ENCODE results near the gene ARPC2.
A peak's percentile ranks its signal among the peaks of the same experiment; 100 is the strongest.

Gene ARPC2

GRCh38 chr2:218255446-218255845, 38.5 kb downstream of the ARPC2 start:
- DNase-seq (ENCODE audit: low read depth): no peak

GRCh38 chr2:218256612-218257350, 39.8 kb downstream of the ARPC2 start:
- no peak for DNase-seq (ENCODE audit: low read depth)

DNA sequence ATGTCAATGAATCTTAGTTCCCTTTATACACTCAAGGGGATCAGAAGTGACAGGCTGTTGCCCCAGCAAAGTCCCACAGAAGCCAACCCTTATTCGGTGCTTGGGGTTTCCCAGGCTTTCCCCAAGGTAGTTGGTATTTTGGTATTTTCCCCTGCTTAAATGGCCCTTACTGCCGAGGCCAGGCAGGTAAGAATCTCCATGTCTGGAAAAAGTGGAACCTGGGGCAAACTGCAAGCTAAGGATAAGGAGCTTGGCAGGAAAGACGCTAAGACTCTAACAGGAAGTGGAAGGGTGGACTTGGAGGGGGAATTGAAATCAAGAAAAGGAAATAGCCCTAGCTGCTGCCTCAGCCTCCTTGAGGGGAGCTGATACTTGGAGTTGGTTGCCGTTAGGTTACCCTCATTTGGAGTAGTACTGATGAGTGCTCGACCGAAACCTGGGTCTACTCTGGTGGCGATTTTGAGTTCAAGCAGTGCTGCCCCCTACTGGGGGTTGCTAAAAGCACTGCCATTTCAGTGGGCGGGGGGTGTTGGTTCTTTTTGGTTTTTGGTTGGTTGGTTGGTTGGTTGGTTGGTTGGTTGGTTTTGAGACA, 40.5 kb downstream of the ARPC2 start:
- DNase-seq (ENCODE audit: low read depth): peak; percentile 40

GRCh38 chr2:218259099-218259961, 42.3 kb downstream of the ARPC2 start:
- DNase-seq (ENCODE audit: low read depth): no peak

DNA sequence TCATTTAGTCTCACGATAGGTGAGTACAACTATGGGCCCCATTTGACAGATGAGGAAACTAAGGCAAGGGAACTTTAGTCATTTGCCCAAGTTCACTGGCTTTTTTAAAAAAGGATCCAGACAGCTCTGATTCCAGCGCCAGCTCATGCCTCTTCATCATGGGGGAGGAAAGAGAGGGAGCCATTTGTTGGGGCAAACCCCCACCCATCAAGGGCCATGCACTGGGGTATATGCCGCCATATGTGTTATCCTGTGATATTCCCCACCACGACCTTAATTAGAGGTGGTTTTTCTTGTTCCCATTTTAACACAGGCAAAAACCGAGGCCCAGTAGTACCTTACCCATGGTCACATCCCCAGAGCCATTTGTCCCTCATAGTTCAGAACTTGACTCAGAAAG, 43.2 kb downstream of the ARPC2 start:
- DNase-seq (ENCODE audit: low read depth): no peak

DNA sequence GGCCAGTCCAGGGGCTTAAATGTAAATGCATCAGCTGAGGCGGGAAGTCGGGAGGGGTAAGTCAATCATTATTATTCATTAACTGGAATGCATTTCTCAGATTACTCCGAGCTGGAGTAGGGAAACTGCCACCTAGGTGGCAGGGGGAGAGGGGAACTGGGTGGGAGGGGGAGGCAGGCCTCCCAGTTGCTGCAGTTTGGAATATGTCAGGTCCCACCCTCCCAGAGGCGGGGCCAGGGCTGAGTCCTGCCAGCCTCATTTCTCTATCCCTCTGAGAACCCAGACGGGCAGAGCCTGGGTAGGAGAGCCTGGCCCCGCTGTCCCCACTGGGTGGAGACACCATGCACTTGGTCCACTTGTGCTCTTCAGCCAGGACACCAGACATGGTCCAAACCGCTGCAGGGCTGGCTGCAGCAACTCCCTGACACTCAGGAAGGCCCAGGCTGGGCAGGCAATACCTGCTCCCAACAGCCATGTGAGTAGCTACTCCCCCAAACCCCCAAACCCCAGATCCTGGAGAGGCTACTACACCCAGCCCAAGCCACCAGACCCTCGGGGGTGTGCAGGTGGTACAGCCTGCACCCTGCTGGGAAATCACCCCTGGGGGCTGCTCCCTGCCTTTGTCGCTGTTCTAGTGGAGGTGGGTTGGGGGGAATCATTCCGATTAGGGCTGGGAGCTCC, 43.9 kb downstream of the ARPC2 start, which contains the start of gene GPBAR1:
TSS of gene GPBAR1 (plus strand) at position 274 of the 681 bp plus-strand sequence. CDS start 1,710 bp downstream, outside the sequence.
- DNase-seq (ENCODE audit: low read depth): no peak

DNA sequence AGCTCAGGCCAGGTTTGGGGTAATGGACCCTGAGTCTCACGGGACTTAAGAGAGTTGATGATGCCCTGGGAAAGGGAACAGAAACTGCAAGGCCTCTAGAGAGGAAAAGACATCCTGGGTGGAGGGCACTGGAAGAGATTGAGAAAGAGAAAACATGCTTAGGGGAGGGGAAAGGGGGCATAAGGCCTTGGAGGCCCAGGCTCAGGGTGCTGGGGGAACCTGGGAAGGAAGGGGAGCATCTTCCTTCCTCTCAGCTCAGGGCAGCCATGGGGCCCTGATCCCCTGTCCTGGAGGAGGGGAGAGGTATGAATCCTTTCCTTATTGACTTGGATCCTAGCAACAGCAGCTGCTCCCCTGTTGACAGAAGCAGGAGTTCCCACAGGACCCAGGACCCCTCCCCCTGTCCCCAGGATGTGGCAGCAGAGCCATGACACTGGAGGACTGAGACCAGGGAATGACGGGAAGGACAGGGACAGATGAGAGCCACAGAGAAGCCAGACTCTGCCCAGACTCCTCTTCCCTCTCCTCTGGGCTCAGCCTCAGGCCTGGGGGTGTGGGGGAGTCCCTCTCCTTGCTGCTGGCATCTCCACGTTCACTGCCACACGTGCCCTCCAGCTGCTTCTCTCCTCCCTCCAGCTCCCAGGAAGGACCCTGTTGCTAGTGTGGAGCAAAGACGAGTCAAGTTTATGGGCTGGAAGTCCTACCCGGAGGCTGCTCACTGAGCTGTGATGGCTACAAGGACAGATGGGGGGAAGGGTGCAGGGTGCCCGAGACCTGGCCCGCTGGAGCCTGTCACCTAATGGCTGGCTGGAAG, 44.6 kb downstream of the ARPC2 start:
- DNase-seq (ENCODE audit: low read depth): no peak

- DNase-seq (ENCODE audit: low read depth): no peak
Measured at GRCh38 chr2:218262237-218262600, 45.2 kb downstream of the ARPC2 start.

DNA sequence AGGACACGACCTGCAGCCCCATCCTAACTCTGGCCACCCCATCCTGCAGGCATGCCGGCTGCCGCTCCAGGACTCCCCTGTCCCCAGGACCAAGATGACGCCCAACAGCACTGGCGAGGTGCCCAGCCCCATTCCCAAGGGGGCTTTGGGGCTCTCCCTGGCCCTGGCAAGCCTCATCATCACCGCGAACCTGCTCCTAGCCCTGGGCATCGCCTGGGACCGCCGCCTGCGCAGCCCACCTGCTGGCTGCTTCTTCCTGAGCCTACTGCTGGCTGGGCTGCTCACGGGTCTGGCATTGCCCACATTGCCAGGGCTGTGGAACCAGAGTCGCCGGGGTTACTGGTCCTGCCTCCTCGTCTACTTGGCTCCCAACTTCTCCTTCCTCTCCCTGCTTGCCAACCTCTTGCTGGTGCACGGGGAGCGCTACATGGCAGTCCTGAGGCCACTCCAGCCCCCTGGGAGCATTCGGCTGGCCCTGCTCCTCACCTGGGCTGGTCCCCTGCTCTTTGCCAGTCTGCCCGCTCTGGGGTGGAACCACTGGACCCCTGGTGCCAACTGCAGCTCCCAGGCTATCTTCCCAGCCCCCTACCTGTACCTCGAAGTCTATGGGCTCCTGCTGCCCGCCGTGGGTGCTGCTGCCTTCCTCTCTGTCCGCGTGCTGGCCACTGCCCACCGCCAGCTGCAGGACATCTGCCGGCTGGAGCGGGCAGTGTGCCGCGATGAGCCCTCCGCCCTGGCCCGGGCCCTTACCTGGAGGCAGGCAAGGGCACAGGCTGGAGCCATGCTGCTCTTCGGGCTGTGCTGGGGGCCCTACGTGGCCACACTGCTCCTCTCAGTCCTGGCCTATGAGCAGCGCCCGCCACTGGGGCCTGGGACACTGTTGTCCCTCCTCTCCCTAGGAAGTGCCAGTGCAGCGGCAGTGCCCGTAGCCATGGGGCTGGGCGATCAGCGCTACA, 45.9 kb downstream of the ARPC2 start:
- no peak for DNase-seq (ENCODE audit: low read depth)

DNA sequence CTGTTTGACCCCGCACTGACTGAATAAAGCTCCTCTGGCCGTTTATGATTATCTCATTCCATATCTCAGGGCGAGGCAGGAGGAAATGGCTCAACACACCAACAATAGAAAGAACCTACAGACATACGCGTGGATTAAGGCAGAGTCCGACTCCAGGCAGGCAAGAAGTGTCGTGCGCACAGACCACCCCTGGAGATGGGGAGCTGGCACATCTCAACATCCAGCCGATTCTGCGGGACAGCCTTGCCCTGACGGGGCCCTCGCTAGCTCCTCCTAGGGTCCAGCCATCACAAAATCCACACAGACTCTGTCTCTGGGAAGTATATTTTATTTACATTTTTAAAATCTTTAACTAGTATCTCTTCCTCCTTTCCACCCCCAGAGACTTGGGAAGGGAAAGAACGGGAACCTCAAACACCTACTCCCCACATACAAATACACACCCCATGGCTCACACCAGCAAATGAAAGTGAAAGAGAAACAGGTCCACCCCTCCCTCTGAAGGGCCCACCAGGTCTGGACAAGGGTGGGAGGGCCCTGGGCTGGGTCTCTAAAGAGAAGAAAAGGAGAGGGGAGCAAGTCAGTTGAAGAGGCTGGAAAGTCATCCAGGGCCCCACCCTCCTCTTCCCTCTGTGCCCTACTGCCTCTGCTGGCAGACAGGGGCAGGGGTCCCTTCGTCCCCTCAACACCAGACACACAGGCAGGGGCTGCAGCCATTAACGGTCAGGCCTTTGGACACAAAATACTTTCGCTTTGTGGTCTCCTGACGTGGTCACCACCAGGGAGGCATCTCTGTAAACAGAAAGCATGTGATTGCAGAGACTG, 47.0 kb downstream of the ARPC2 start:
- DNase-seq (ENCODE audit: low read depth): no peak

DNA sequence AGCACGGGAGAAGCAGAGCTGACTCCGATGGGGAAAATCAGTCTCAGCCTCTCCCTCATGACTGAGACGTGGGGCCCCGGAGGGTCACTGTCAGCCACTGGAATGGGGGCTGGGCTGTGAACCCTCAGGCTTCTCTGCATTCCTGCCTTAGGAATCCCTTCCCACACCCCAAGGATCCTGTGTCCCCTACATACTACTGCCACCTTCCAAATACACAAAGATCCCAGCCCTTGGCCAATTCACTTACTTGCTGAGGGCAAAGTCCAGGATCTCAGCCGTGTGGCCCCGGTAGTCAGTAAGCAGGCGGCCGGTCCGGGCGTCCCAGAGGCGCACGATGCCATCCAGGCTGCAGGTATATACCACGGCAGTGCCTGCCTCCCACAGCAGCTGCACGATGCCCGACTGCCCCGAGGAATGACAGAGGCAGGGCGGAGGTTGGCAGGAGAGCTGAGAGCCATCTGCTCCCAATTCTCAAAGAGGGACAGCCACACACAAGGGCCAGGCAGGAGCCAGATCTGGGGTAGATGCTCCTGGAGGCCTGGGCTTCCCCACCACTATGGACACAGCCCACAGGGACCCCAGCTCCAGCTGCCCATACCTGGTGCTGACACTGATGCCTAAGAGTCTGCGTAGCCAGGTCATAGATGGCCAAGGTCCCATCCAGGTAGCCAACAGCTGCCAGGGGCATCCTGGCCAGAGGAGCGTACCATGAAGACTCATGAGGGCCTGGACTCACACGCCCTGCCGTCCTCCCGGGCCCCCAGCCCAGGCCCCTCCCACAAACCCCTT, 48.0 kb downstream of the ARPC2 start:
- DNase-seq (ENCODE audit: low read depth): no peak

DNA sequence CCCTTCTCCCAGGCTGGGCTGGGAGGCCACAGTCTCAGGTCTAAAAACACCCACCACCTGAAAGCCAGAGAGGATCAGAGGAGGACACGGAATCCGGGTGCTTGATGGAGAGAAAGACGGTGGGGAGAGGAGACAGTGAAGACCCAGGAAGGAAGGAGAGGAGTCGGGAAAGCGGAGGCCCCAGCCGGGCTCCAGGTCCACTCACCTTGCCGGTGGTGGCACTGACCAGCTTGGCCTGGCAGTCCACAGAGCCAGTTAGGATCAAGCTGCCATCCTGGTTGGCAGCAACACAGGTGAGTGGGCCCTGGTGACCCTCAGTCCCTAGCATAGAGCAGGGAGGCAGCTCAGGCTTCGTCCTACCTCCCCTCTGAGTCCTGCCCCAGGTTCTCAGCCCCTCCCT, 48.6 kb downstream of the ARPC2 start:
- no peak for DNase-seq (ENCODE audit: low read depth)

DNA sequence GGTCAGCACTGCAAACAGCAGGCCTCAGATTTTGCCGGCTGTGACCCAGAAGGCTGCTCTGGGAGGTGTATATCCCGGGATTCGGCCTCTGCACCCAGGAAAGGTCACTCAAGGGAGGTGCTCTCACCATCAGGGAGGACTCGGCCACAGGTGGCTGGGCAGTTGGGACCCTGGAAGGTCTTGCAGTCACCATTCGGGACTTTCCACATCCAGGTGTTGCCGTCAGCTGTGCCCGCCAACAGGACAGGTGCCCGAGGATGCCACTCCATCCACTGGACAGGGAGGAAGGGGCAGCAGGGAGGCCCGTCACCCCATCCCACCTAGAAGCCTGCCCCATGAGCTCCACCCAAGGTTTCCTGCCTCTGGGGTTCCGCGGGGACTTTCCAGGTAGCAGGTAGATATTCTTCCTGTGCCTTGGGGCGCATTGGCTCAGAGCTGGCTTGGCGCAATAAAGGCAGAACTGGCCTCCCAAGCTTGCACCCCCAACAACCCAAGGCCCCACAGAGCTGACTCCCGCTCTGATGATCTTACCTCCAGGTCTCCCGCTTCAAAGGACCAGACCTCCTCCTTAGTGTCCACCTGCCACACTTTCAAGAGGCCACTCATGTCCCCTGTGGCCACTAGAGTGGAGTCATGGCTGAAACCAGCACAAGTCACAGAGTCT, 49.5 kb downstream of the ARPC2 start:
- no peak for DNase-seq (ENCODE audit: low read depth)

DNA sequence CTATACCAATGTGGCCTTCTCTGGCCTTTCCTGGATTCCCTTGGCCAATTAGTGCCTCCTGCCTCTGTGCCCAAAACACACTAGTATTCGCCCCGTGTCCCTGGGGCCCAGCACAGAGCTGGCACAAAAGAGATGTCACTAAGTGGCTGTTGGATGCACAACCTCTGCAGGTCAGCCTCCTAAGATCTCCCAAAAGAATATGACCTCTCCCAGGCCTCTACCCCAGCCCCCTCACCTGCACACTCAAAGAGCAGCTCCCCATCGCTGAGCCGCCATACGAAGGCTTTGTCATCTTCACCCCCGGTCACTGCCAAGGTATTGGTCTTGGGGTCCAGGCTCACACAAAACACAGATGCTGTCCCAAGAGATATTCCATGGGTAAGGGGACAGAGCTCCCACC, 50.3 kb downstream of the ARPC2 start:
- no peak for DNase-seq (ENCODE audit: low read depth)

DNA sequence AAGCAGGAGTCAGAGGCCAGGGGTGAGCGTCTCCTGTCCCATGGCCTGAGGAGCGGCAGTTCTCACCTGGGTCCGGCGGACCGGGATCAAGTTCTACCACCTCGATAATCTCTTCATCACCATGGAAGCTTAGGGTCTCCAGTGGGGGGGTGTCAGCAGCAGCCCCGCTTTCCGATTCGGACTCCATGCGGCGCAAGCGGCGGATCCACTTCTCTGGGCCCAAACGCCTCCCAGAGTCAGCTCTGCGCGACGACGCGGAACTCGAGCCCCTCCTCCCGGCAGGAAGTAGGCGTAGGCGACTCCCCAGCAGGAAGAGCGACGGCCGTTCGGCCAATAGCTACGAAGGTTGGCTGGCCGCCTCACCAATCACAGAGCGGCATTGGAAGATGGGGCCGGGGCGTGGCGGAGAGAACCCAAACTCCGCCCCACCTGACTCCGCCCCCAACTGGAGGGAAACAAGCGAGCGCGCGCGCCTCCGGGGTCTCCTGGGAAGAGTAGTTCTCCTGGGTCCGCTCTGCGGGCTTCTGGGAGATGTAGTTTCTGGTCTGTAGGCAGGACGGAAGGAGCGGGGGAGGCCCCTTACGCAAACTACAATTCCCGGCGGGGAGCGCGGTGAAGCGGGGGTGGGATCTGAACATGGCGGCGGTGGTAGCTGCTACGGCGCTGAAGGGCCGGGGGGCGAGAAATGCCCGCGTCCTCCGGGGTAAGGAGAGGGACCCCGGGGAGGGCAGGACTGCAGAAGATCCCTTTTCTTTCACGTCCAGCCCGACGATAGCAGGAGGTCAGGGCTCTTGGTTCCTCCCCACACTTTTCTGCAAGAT, 53.1 kb downstream of the ARPC2 start, which contains the start of the genes AAMP and PNKD:
TSS of gene AAMP (minus strand) at position 238 of the 821 bp plus-strand sequence. CDS start at position 187, 51 bp downstream.
TSS of gene PNKD (plus strand) at position 620 of the 821 bp plus-strand sequence. CDS start at position 637, 17 bp downstream.
- DNase-seq (ENCODE audit: low read depth): peak; percentile 100

DNA sequence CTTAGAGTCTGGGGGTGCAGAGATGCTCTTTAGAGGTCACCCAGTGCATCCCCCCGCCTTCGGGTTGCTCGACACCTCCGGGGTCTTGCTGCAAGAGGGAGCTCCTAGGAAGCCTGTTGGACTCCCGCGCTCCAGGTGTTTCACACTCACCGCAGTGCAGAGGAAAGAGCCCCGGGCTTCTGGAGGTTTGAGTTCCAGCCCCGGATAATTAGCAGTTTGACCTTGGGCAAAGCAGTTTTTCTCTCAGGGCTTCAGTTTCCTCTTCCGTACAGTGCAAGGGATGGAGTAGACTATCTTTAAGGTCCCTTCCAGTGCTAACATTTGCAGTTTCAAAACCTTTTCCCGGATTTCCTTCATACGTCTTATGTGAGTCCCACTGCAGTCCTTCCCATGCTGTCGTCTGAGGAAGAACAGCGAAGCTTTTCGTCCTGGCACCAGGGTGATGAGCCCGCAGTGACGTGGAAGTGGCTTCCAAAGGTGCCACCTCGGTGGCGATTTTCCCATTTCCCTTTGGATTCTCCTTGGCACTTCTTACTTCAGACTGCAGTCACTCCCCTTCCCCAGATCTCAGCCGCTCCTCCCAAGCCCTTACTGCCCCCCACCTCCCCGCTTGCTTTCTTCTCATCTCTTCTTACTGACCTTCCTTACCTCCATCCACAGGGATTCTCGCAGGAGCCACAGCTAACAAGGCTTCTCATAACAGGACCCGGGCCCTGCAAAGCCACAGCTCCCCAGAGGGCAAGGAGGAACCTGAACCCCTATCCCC, 53.9 kb downstream of the ARPC2 start:
- DNase-seq (ENCODE audit: low read depth): no peak

Measured in stimulated activated CD8-positive, alpha-beta memory T cell treated with anti-CD3 and anti-CD28 coated beads, Interleukin-12 subunit alpha, Interleukin-12 subunit beta, amount 100 ng/mL, for 4 hours (primary cell).